GM12873 (cell line): ENCODE results near the gene CELF4.
A peak's percentile ranks its signal among the peaks of the same experiment; 100 is the strongest.

Experiments used
- CTCF ChIP-seq: IDR thresholded peaks from 2 replicates; pipeline ENCODE4 v1.5.1; 2012; ENCODE audit warnings: low read depth, mild to moderate bottlenecking, moderate library complexity, low read length, control low read depth; ENCODE audit not compliant: insufficient read depth; ENCODE audit errors: missing control alignments

Gene CELF4

GRCh38 chr18:37389684-37390368, 175.8 kb downstream of the CELF4 start:
- no peak for TF ChIP-seq CTCF

- TF ChIP-seq CTCF, result no peak
These were observed 176.6 kb downstream of the CELF4 start for GRCh38 chr18:37389041-37389440.

GRCh38 chr18:37388413-37388812, 177.2 kb downstream of the CELF4 start:
- no peak for TF ChIP-seq CTCF

GRCh38 chr18:37385846-37386778, 179.5 kb downstream of the CELF4 start:
- peak; percentile 45 for TF ChIP-seq CTCF

- no peak for TF ChIP-seq CTCF
These were observed 181.6 kb downstream of the CELF4 start for GRCh38 chr18:37383846-37384595.

GRCh38 chr18:37383036-37383785, 182.4 kb downstream of the CELF4 start:
- no peak for TF ChIP-seq CTCF
